Activated CD4-positive, alpha-beta T cell treated with anti-CD3 and anti-CD28 coated beads for 1 hour (primary cell): ENCODE results near the gene ZNF3.
"Not testable (repeated sequence)": the region's sequence is repeated elsewhere in the genome, so short reads cannot be mapped to it uniquely, and the experiment has no call there.

ENCODE experiments used
- DNase-seq: peaks from one replicate; pipeline ENCODE4 v3.0.0-alpha.2; 2020

ZNF3 gene

GRCh38 chr7:100081535-100082102 lies at the start of gene ZNF3:
TSS of gene ZNF3 (minus strand) at chr7:100081723. CDS start at chr7:100077357, 4,366 bp downstream.
- peak; percentile 95 for DNase-seq

- peak; percentile 70 for DNase-seq
These were observed 49.3 kb upstream of the ZNF3 start for GRCh38 chr7:100130608-100131453.

GRCh38 chr7:100130220-100130607 lies 48.7 kb upstream of the ZNF3 start:
- DNase-seq = not testable (repeated sequence)

DNA sequence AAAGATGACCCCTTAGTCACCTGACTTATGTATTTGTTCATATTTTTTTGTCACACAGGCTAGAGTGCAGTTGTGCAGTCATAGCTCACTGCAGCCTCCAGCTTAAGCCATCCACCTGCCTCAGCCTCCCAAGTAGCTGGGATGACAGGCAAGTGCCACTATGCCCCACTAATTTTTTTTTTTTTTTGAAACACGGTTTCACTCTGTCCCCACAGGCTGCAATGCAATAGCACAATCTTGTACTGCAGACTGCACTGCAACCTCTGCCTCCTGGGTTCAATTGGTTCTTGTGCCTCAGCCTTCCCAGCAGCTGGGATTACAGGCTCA lies 47.1 kb upstream of the ZNF3 start:
- no peak for DNase-seq

GRCh38 chr7:100127866-100128636 lies 46.5 kb upstream of the ZNF3 start:
- DNase-seq = no peak

- peak; percentile 83 for DNase-seq
These were observed 45.7 kb upstream of the ZNF3 start, which contains the start of gene MBLAC1 for GRCh38 chr7:100126931-100127865. TSS of gene MBLAC1 (plus strand) at chr7:100126967. CDS start at chr7:100127396, 429 bp downstream.

DNA sequence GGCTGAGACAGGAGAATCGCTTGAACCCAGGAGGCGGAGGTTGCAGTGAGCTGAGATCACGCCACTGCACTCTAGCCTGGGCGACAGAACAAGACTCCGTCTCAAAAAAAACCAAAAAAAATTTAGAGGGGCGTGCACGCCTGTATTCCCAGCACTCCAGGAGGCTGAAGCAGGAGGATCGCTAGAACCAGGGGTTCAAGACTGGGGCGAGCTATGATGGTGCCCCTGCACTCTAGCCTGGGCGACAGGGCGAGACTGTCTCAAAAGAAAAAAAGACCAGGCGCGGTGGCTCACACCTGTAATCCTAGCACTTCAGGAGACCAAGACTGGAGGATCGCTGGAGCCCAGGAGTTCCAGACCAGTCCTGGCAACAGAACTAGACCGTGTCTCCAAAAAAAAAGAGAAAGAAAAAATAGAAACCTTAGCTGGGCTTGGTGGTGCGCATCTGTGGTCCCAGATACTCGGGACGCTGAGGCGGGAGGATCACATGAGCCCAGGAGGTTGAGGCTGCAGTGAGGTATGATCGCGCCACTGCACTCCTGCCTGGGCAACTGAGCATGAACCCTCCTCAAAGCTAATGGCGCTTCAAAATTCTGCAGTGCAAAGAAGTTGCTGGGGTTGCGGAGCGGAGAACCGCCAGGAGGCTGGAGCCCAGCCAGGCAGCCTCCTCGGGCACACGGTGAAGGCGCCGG lies 44.9 kb upstream of the ZNF3 start:
- DNase-seq = no peak

DNA sequence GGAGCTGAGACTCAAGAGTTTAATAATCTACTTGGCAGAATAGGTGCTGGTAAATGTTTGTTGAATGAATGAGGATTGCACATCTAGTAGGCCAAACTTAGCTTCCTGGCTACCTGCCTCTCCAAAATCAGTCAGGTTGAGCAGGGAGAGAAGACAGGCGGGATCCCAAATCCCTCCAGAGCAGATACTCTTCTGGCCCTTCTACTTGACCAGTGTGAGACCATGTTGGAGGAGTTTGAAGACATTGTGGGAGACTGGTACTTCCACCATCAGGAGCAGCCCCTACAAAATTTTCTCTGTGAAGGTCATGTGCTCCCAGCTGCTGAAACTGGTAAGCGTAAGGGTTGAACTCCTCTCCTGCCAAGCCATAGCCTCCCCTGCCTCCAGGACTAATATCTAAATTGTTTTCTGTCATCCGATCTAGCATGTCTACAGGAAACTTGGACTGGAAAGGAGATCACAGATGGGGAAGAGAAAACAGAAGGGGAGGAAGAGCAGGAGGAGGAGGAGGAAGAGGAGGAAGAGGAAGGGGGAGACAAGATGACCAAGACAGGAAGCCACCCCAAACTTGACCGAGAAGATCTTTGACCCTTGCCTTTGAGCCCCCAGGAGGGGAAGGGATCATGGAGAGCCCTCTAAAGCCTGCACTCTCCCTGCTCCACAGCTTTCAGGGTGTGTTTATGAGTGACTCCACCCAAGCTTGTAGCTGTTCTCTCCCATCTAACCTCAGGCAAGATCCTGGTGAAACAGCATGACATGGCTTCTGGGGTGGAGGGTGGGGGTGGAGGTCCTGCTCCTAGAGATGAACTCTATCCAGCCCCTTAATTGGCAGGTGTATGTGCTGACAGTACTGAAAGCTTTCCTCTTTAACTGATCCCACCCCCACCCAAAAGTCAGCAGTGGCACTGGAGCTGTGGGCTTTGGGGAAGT lies 43.0 kb upstream of the ZNF3 start:
- no peak for DNase-seq

GRCh38 chr7:100122568-100122967 lies 41.0 kb upstream of the ZNF3 start:
- no peak for DNase-seq

- no peak for DNase-seq
These were observed 40.5 kb upstream of the ZNF3 start for GRCh38 chr7:100122067-100122466.

GRCh38 chr7:100120733-100121036 lies 39.2 kb upstream of the ZNF3 start:
- DNase-seq = no peak

DNA sequence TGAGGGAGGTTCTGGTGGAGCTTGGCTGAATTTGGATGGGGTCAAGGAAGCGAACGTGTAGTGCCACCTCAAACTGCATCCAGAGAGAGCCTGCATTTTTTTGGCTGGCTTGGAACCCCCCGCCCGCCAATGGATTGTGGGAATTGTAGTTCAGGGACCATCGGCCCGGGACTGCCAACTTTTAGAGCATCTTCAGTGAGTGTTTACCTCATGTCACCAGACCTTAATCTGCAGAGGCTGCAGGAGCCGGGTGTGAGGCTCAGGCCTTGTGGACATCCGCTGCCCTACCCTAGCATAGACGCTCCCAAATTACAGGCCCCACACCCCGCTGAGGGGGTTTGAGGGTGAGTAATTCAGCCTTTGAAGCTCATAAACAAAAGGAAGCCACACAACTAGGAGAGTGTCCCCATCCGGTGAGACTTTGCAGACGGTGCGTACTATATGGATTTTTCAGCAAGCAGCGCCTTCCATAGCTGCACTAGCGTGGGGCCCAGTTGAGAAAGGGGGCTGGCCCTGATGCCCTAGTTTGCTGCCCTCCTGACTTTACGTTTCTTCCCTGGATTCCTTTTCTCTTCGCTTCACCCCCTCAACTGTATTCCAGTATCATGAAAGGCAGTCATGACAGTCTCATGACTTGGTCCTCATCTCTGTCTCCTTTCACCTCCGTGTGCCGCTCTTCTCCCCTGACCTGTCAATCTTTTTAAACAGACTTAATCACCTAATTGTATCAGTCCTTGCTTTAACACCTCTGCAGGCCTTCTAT lies 38.6 kb upstream of the ZNF3 start:
- peak; percentile 51 for DNase-seq

DNA sequence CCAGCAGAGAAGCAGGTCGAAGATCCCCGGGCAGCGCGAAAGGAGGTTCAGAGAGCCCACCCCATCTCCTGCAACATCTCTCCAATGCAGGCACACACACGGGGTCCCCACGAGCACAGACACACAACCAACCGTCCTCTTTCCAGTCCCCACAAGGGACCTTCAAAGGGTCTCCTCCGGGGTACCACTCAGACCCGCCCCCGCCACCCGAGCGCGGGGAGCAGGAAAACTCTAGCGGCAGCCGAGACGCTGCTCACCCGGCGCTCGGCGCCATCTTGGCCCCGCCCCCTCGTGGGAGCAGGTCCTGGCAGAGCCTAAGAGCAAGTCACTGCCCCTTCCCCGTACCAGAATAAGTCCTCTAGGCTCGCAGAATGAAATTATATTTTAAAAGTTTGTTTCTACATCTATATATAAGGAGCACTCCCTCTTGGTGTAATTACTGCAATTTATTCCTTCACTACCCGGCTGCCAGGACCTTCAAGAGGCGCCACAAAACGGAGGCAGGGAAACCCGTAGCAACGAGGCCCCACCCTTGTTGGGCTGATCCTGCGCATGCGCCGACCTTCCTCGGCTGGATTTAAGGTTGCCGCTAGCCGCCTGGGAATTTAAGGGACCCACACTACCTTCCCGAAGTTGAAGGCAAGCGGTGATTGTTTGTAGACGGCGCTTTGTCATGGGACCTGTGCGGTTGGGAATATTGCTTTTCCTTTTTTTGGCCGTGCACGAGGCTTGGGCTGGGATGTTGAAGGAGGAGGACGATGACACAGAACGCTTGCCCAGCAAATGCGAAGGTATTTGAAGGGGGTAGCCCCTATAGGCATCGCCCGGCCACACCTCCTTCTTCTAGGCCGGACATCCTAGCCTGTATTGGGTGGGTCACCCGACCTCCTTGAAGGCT lies 37.8 kb upstream of the ZNF3 start, which contains the start of the genes CNPY4 and TAF6:
Gene CNPY4 (plus strand): TSS at position 563 of the 898 bp plus-strand sequence. CDS start 111 bp downstream, at position 674.
Gene TAF6 (minus strand): TSS at position 287 of the 898 bp plus-strand sequence. CDS start 5,149 bp downstream, outside the sequence.
- DNase-seq = peak; percentile 92

DNA sequence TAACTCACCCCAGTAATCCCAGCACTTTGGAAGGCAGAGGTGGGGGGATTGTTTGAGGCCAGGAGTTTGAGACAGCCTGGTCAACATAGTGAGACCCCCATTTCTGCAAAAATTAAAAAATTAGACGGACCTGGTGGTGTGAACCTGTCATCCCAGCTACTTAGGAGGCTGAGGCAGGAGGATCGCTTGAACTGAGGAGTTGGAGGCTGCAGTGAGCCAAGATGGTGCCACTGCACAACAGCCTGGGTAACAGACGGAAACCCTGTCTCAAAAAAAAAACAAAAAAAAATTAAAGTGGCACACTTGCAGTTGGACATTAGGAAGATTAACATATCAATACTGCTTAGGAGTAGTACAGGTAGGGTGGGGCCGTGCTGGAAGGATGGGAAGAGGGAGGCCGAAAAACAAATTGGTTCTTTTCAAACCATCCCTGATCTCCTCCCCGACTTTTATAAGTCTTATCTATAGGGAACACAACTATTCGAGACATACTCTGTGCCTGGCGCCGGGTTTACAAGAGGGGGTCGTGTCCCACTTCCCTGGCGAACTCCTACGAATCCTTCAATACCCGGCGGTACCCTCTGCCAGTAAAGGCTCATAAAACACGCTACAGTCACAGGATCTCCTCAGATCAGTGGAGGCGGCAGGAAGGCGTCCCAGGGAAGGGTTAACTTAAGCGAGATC lies 37.0 kb upstream of the ZNF3 start:
- no peak for DNase-seq

DNA sequence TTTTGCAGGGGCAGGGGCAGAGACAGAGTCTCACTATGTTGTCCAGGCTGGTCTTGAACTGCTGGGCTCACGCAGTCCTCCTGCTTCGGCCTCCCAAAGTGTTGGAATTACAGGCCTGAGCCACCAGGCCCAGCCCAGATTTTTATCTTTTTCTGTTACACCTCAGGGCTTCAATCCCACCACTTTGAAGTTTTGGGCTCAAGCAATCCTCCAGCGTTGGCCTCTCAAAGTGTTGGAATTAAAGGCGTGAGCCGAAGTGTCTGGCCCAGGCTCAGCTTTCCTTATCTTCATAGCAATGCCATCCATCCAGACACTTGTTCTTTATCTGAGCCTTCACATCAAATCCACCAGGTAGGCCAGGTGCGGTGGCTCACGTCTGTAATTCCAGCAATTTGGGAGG lies 33.5 kb upstream of the ZNF3 start:
- no peak for DNase-seq

GRCh38 chr7:100111914-100112313 lies 30.4 kb upstream of the ZNF3 start:
- DNase-seq = no peak

GRCh38 chr7:100111156-100111555 lies 29.6 kb upstream of the ZNF3 start:
- DNase-seq = no peak

DNA sequence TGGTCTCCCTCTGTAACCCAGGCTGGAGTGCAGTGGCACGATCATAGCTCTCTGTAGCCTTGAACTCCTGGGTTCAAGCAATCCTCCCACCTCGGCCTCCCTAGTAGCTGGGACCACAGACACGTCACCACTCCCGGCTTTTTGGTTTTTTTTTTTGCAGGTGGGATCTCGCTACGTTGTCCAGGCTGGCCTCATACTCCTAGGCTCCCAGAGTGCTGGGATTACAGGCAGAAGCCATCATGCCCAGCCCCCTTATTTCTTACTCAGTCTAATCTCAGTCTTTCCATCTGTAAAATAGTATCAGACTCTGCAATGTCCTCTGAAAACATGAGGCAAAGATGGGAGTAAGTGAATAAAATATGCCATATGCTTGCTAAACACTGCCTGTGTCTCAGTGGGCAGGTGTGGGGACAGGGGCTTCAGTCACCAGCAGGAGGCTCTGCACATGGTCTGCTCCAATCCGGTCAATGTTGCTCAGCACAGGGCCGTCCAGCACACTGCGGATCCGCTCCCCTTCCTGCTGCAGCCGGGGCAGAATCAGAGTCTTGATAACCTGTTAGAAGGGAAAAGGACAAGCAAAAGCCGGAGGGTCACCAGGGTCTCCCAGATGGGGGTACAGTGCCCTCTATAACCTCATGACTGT lies 28.1 kb upstream of the ZNF3 start:
- DNase-seq = no peak
